ENCODE measurements around the gene CBY3. TPM values are rescaled to one million over a fixed set of nuclear protein-coding genes. Genes with fewer than 3 reads are reported as not detected.

Gene CBY3
- total RNA-seq, 4 donors from 2014 or later, result not detected

- TF ChIP-seq CTCF (IDR thresholded peaks at IDR 0.05; ENCODE audit: low read depth), result no peak
Measured at GRCh38 chr5:179696603-179697002, 15.8 kb upstream of the CBY3 start.

- no peak for TF ChIP-seq CTCF (IDR thresholded peaks at IDR 0.05; ENCODE audit: low read depth)
Measured at GRCh38 chr5:179694561-179694960, 13.7 kb upstream of the CBY3 start.

GRCh38 chr5:179680014-179680779 is 637 bp downstream of the CBY3 start:
- TF ChIP-seq CTCF (IDR thresholded peaks at IDR 0.05; ENCODE audit: low read depth), result no peak

GRCh38 chr5:179679014-179679674 is 1.7 kb downstream of the CBY3 start:
- no peak for TF ChIP-seq CTCF (IDR thresholded peaks at IDR 0.05; ENCODE audit: low read depth)

GRCh38 chr5:179678223-179679013 is 2.4 kb downstream of the CBY3 start:
- TF ChIP-seq CTCF (IDR thresholded peaks at IDR 0.05; ENCODE audit: low read depth), result no peak

- TF ChIP-seq CTCF (IDR thresholded peaks at IDR 0.05; ENCODE audit: low read depth), result no peak
Measured at GRCh38 chr5:179668391-179668790, 12.4 kb downstream of the CBY3 start.

- no peak for TF ChIP-seq CTCF (IDR thresholded peaks at IDR 0.05; ENCODE audit: low read depth)
Measured at GRCh38 chr5:179648410-179648809, 32.4 kb downstream of the CBY3 start.

All from subcutaneous adipose tissue (tissue), 4 donors.